K562 (cell line): ENCODE results near the gene C4A. TPM values are rescaled to one million over a fixed set of nuclear protein-coding genes. Genes with fewer than 3 reads are reported as not detected.

Experiments used
- ATF1 ChIP-seq, 2 experiments: fragments of 450-650 bp in 1 of 2; IDR thresholded peaks; 2 replicates each; pipeline ENCODE4 v1.6.1; 2016; ENCODE audit warnings: missing compliant biosample characterization in 1 of 2, missing genetic modification characterization in 1 of 2
- CEBPB ChIP-seq: fragments of 450-650 bp; IDR thresholded peaks from 2 replicates; pipeline ENCODE4 v1.6.1; 2016; ENCODE audit warnings: missing genetic modification characterization, missing compliant biosample characterization
- ELF1 ChIP-seq: fragments of 200-800 bp; sonication (Bioruptor generic); IDR thresholded peaks from 2 replicates; pipeline ENCODE4 v1.6.1; 2016; ENCODE audit warnings: missing genetic modification characterization, missing compliant biosample characterization
- ELF4 ChIP-seq: fragments of 450-650 bp; formaldehyde crosslinking; IDR thresholded peaks from 2 replicates; pipeline ENCODE4 v1.4.0; 2022; ENCODE audit warnings: missing genetic modification characterization
- ETV5 ChIP-seq: sonication (generic); formaldehyde crosslinking; IDR thresholded peaks from 2 replicates; pipeline ENCODE4 v1.4.0; 2020; ENCODE audit warnings: low read depth, mild to moderate bottlenecking, missing genetic modification reagents
- FOXA3 ChIP-seq, 2 experiments: fragments of 450-650 bp in 1 of 2; sonication (generic) in 1 of 2; formaldehyde crosslinking; IDR thresholded peaks in 1 of 2; conservative IDR thresholded peaks in 1 of 2; 2 replicates each; pipeline versions ENCODE4 v1.4.0 to v1.8.0; 2020 to 2022; ENCODE audit warnings: mild to moderate bottlenecking in 2 of 2, missing genetic modification reagents in 1 of 2
- GTF3C2 ChIP-seq: IDR thresholded peaks from 3 replicates; pipeline ENCODE4 v1.6.1; 2011; ENCODE audit warnings: borderline replicate concordance, mild to moderate bottlenecking, moderate library complexity; ENCODE audit not compliant: insufficient read length; ENCODE audit errors: extremely low read depth
- IFI16 ChIP-seq: fragments of 250-450 bp; sonication (Bioruptor Pico); IDR thresholded peaks from 2 replicates; pipeline ENCODE4 v2.1.2; 2022; ENCODE audit warnings: mild to moderate bottlenecking, inconsistent platforms
- KAT8 ChIP-seq: fragments of 450-650 bp; IDR thresholded peaks from 2 replicates; pipeline ENCODE4 v1.6.1; 2016; ENCODE audit warnings: low read depth, mild to moderate bottlenecking
- KDM1A ChIP-seq, 2 experiments: fragments of 450-650 bp; IDR thresholded peaks; 2 replicates each; pipeline ENCODE4 v1.6.1; 2016; ENCODE audit warnings: mild to moderate bottlenecking in 2 of 2
- MBD2 ChIP-seq: sonication (generic); IDR thresholded peaks from 2 replicates; pipeline ENCODE4 v1.6.1; 2016; ENCODE audit warnings: low read depth, borderline replicate concordance
- NEUROD1 ChIP-seq: fragments of 150-350 bp; IDR thresholded peaks from 2 replicates; pipeline ENCODE4 v1.6.1; 2014; ENCODE audit warnings: borderline replicate concordance, low read length, low read depth; ENCODE audit not compliant: partially characterized antibody
- NFIC ChIP-seq: fragments of 450-650 bp; IDR thresholded peaks from 2 replicates; pipeline ENCODE4 v1.6.1; 2017; ENCODE audit warnings: mild to moderate bottlenecking, inconsistent platforms
- NFXL1 ChIP-seq: fragments of 450-650 bp; formaldehyde crosslinking; IDR thresholded peaks from 2 replicates; pipeline ENCODE4 v1.4.0; 2021; ENCODE audit warnings: mild to moderate bottlenecking
- OTX1 ChIP-seq: fragments of 450-650 bp; formaldehyde crosslinking; IDR thresholded peaks from 2 replicates; pipeline ENCODE4 v1.4.0; 2022; ENCODE audit warnings: mild to moderate bottlenecking
- PML ChIP-seq: IDR thresholded peaks from 2 replicates; pipeline ENCODE4 v1.6.1; 2012; ENCODE audit warnings: low read length, inconsistent platforms
- RBM14 ChIP-seq: fragments of 200-400 bp; formaldehyde crosslinking; IDR thresholded peaks from 2 replicates; pipeline ENCODE4 v1.6.1; 2018; ENCODE audit warnings: low read depth, mild to moderate bottlenecking, low read length, moderate library complexity, borderline replicate concordance; ENCODE audit not compliant: insufficient read depth
- SMARCC2 ChIP-seq: fragments of 450-650 bp; IDR thresholded peaks from 2 replicates; pipeline ENCODE4 v1.6.1; 2017; ENCODE audit warnings: antibody characterized with exemption, moderate library complexity, mild to moderate bottlenecking, low read depth
- SUPT5H ChIP-seq: fragments of 450-650 bp; IDR thresholded peaks from 2 replicates; pipeline ENCODE4 v1.6.1; 2016
- ZBED1 ChIP-seq: IDR thresholded peaks from 2 replicates; pipeline ENCODE4 v1.6.1; 2014
- ZMIZ1 ChIP-seq, 2 experiments: fragments of 150-350 bp in 1 of 2; IDR thresholded peaks; 2 replicates each; pipeline ENCODE4 v1.6.1; 2012 to 2016; ENCODE audit warnings: low read depth in 2 of 2, low read length in 2 of 2, mild to moderate bottlenecking in 1 of 2, moderate library complexity in 1 of 2
- ZNF24 ChIP-seq: fragments of 450-650 bp; IDR thresholded peaks from 2 replicates; pipeline ENCODE4 v1.6.1; 2016
- polyA plus RNA-seq, 8 experiments: library from polyadenylated mRNA; depleted of rRNA in 4 of 8; stranded (reverse) in 5 of 8; unstranded in 3 of 8; fragments of >200 nt; fragmentation: Nextera tagmentation in 2 of 8; fragmentation: Illumina TruSeq in 1 of 8; extraction: Ambion mirVana in 2 of 8; extraction: Trizol in 1 of 8; gene quantifications; 2 replicates each; pipeline versions ENCODE4 v1.2.1 to v1.2.3, GENCODE V29; 2011 to 2014; ENCODE audit warnings: inconsistent platforms in 1 of 8, missing spikeins in 1 of 8
- total RNA-seq, 7 experiments: library from RNA; depleted of rRNA in 6 of 7; stranded (reverse); fragments of >200 nt in 6 of 7; fragmentation: Illumina TruSeq in 2 of 7; extraction: Trizol in 2 of 7; gene quantifications; 2 replicates each; pipeline versions ENCODE4 v1.2.1 to v1.2.3, GENCODE V29; 2011 to 2021; ENCODE audit warnings: low replicate concordance in 1 of 7

C4A gene
- total and polyA plus RNA-seq, 9 of the 15 experiments (the other 6 are each of a cell fraction or from before 2014, with no cell fraction given): 0.27 to 7.6 (median 5.0) TPM

- TF ChIP-seq SMARCC2 (no peak), IFI16 (CRISPR knock-in tag) (no peak), SUPT5H (peak; percentile 46; the same call in 1 of the 2 replicates), ZMIZ1 (IDR thresholded peaks at IDR 0.05; ENCODE audit: low read depth in 2 of 2, low read length in 2 of 2) (no peak), NEUROD1 (peak; percentile 55), ETV5 (CRISPR knock-in tag) (peak; percentile 29; the same call in 1 of the 2 replicates), KAT8 (no peak), NFIC (no peak), GTF3C2 (no peak), ELF4 (CRISPR knock-in tag) (no peak), CEBPB (no peak), OTX1 (no peak), MBD2 (no peak; the same call in 1 of the 2 replicates), FOXA3 (CRISPR knock-in tag; conservative IDR thresholded peaks at IDR 0.05 in 1 of 2, IDR thresholded peaks at IDR 0.05 in 1 of 2) (no peak), ELF1 (tag) (no peak), ZBED1 (no peak), ZNF24 (no peak), NFXL1 (no peak), ATF1 (CRISPR knock-in tag; IDR thresholded peaks at IDR 0.05) (no peak), ATF1 (tag; IDR thresholded peaks at IDR 0.05) (peak; percentile 72), PML (no peak), KDM1A (IDR thresholded peaks at IDR 0.05) (no peak), RBM14 (no peak)
These were observed 64.1 kb downstream of the C4A start (continued) for GRCh38 chr6:32045811-32046449.
